Renal cortical epithelial cell (primary cell): ENCODE measurements around the gene TNN. TPM values are rescaled to one million over a fixed set of nuclear protein-coding genes. Genes with fewer than 3 reads are reported as not detected.
"Not testable (repeated sequence)": the region's sequence is repeated elsewhere in the genome, so short reads cannot be mapped to it uniquely, and the experiment has no call there.

Experiments used
- DNase-seq: peaks from one replicate; pipeline ENCODE4 v3.0.0-alpha.2; 2011; ENCODE audit warnings: low read depth
- total RNA-seq: library from RNA; depleted of rRNA; stranded (reverse); fragments of >200 nt; gene quantifications from 2 replicates; pipeline ENCODE4 v1.2.3, GENCODE V29; 2014

The TNN gene
- total RNA-seq, 1 donor from 2014 or later = not detected

- DNase-seq = peak; percentile 44
Measured at GRCh38 chr1:175072099-175072951, 4.7 kb downstream of the TNN start.

GRCh38 chr1:175073061-175073460 lies 5.4 kb downstream of the TNN start:
- DNase-seq = no peak

- DNase-seq = no peak
Measured at GRCh38 chr1:175073633-175074032, 6.0 kb downstream of the TNN start.

- no peak for DNase-seq
Measured at GRCh38 chr1:175075572-175076568, 8.2 kb downstream of the TNN start.

GRCh38 chr1:175077356-175078030 lies 9.9 kb downstream of the TNN start:
- no peak for DNase-seq

GRCh38 chr1:175078629-175079028 lies 11.0 kb downstream of the TNN start:
- no peak for DNase-seq

- no peak for DNase-seq
Measured at GRCh38 chr1:175079338-175079737, 11.7 kb downstream of the TNN start.

- no peak for DNase-seq
Measured at GRCh38 chr1:175080030-175080429, 12.4 kb downstream of the TNN start.

GRCh38 chr1:175081983-175082382 lies 14.3 kb downstream of the TNN start:
- DNase-seq = no peak

- no peak for DNase-seq
Measured at GRCh38 chr1:175088525-175088951, 20.9 kb downstream of the TNN start.

GRCh38 chr1:175089136-175089718 lies 21.6 kb downstream of the TNN start:
- no peak for DNase-seq

- DNase-seq = no peak
Measured at GRCh38 chr1:175090780-175091179, 23.1 kb downstream of the TNN start.

- no peak for DNase-seq
Measured at GRCh38 chr1:175094626-175095025, 27.0 kb downstream of the TNN start.

GRCh38 chr1:175095069-175095468 lies 27.4 kb downstream of the TNN start:
- DNase-seq = no peak

GRCh38 chr1:175095978-175096607 lies 28.5 kb downstream of the TNN start:
- DNase-seq = peak; percentile 11

GRCh38 chr1:175097361-175097760 lies 29.7 kb downstream of the TNN start:
- DNase-seq = no peak

- no peak for DNase-seq
Measured at GRCh38 chr1:175099916-175100315, 32.3 kb downstream of the TNN start.

- not testable (repeated sequence) for DNase-seq
Measured at GRCh38 chr1:175102166-175102565, 34.5 kb downstream of the TNN start.

- DNase-seq = not testable (repeated sequence)
Measured at GRCh38 chr1:175106536-175106935, 38.9 kb downstream of the TNN start.

- not testable (repeated sequence) for DNase-seq
Measured at GRCh38 chr1:175108331-175108820, 40.7 kb downstream of the TNN start.

- no peak for DNase-seq
Measured at GRCh38 chr1:175114996-175115395, 47.4 kb downstream of the TNN start.
